HG02840 (cell line): ENCODE data around the gene GRAMD2A.
A peak's percentile ranks its signal among the peaks of the same experiment; 100 is the strongest.

Experiments
- ATAC-seq: cut with Tn5 transposase; IDR thresholded peaks from one replicate; pipeline ENCODE4 v1.9.1; 2021; ENCODE audit warnings: mild to moderate bottlenecking, moderate library complexity, moderate number of reproducible peaks; ENCODE audit not compliant: unreplicated experiment, low FRiP score

GRAMD2A gene

GRCh38 chr15:72220687-72221086, 23.1 kb upstream of the GRAMD2A start:
- ATAC-seq, result no peak

- no peak for ATAC-seq
These were observed 19.6 kb upstream of the GRAMD2A start for GRCh38 chr15:72217216-72217615.

- ATAC-seq, result no peak
These were observed 18.5 kb upstream of the GRAMD2A start for GRCh38 chr15:72216079-72216478.

GRCh38 chr15:72207558-72208085, 10.0 kb upstream of the GRAMD2A start:
- ATAC-seq, result no peak

- ATAC-seq, result no peak
These were observed 9.1 kb upstream of the GRAMD2A start for GRCh38 chr15:72206677-72207000.

GRCh38 chr15:72205896-72206676, 8.5 kb upstream of the GRAMD2A start:
- ATAC-seq, result no peak

GRCh38 chr15:72205273-72205672, 7.7 kb upstream of the GRAMD2A start:
- no peak for ATAC-seq

GRCh38 chr15:72203507-72203837, 5.9 kb upstream of the GRAMD2A start:
- no peak for ATAC-seq

DNA sequence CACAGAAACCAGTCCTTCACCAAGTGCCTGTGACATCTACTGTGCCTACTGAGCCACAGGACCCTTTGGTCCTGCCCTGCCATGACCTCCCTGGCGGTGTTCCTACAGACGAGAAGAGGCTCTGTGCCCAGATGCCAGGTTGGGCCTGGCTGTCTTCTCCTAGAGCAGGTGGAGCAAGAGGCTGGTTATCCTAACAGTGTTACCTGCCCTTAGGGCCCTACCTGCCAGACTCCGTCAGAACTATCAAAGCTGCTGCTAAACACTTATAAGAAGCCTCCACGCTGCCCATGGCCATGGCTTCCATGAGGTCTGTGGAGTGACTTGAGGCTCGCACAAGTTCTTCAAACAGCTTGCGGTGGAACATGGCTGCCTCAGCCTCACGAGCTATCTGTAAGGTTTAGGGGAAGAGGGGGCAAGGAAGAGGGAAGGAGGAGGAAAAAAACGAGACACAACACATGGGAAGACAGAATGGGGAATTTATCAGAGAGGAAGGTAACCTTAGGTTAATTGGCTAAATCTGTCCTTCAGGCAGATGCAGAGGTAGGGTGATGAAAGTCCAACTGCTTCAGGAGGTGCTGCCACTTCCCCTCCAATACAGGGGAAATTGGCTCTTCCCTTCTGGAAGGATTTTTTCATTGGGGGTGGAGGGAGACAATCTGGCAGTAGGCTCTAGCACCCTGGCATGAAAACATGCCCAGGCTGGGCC, 5.4 kb upstream of the GRAMD2A start:
- no peak for ATAC-seq

DNA sequence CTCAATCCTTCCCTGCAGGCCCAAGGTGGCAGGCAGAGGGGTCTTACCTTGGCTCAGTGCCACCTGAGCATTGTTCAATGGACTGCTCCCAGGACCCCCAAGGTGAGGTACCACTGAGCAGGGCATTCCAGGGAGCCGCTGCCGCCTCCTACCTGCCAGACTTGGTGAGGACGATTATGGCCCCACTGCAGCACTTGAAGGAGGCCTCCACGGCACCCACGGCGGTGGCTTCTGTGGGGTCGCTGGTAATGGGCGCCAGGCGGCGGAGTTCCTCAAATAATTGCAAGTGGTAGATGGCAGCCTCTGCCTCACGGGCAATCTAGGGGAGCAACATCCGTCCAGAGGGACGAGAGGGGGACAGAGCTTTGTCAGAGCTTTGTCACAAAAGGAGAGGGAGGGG, 4.7 kb upstream of the GRAMD2A start:
- ATAC-seq, result no peak

DNA sequence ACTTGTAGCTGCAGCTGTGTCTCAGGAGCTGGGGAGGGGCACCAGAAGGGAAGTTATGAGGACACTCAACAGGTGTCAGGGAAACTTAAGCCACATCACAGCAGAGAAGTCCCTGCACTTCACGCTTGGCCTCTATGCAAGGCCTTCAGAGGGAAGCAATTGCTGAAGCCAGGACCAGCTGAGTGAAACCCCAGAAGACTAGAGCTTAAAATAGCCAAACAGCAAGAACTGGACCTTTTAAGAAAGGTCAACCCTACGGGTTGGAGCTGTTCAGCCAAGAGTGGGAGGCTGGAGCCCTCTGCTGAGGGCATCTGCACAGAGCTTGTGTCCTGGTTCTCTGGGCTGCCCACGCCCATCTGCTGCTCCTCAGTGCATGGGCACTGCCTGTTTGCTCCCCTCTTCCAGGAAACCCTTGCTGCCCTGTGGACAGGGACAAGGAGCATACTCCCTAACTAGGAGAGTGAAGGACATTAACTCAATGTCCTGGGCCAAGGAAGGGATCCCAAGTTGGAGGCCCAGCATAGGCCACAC, 3.9 kb upstream of the GRAMD2A start:
- no peak for ATAC-seq

DNA sequence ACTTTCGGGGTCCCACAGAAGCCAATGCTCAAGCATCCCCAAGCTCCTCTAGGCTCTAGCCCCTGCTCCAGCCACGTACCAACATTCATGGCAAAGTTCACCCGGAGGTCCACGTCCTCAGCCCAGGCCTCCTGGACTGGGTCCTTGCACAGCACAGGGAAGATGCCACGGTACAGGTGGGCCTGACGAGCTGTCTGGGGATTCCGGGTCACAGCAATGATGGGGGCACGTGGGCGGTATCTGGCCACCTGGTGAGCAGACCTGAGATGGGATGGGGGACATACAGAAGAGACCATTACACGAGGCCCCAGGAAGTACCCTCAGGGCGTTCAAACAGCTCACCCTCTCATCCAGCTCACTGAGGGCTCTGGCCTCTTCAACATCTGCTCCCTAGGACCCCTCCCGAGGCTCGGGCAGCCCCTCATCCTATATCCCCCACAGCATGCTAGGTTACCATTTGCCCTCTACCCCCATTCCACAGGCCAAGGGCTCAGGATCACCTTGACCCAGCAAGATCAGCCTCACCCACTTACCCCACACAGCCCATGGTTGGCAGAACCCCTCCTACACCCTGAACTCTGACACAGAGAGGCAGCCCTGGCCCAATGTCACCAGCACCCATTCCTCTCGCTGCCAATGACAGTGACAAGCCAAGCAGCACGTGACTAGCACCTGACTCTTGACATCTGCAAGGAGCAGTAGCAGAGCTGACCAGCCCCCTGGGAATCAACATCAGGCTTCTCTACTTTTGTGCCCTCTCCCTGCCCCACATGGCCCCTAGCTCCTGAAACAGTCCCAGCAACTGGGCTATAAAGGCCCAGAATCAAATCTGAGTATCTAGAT, 3.0 kb upstream of the GRAMD2A start:
- no peak for ATAC-seq

DNA sequence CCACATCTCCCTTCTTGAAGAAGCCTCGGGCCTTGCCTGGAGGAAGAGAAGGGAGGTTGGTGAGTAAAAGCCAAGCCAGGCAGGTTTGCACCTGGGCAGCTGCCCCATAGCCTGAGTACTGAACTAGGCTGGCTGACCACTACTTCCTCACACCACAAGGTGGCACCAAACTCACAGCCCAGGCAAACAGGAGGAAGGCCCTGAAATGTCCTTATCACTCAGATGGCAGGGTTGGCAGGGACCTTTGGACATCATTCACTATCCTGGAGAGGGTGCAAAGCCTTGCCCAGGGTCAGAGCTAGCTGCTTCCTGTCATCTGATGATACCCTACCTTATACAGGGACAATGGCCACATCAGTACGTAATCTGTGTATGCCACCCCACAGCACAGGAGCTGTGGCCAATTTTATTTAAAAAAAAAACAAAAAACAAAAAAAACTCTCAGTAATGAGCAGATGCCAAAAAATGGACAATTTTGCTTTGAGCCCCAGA, 2.2 kb upstream of the GRAMD2A start:
- ATAC-seq, result peak; percentile 46

DNA sequence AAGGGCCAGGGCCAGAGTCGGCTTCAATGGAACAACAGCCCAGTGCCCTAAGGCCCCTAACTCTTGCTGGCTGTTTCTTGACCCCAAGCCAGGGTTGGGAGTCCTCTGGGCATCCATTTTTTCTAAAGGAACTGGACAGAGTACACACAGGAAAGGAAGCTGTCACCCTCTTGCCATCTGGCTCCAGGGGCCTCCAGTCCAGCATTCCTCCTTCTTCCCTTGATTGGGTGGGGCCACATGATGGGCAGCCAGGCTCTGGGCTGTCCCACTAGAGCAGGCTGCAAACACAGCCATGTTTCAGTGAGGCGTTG, 1.6 kb upstream of the GRAMD2A start:
- ATAC-seq, result no peak

DNA sequence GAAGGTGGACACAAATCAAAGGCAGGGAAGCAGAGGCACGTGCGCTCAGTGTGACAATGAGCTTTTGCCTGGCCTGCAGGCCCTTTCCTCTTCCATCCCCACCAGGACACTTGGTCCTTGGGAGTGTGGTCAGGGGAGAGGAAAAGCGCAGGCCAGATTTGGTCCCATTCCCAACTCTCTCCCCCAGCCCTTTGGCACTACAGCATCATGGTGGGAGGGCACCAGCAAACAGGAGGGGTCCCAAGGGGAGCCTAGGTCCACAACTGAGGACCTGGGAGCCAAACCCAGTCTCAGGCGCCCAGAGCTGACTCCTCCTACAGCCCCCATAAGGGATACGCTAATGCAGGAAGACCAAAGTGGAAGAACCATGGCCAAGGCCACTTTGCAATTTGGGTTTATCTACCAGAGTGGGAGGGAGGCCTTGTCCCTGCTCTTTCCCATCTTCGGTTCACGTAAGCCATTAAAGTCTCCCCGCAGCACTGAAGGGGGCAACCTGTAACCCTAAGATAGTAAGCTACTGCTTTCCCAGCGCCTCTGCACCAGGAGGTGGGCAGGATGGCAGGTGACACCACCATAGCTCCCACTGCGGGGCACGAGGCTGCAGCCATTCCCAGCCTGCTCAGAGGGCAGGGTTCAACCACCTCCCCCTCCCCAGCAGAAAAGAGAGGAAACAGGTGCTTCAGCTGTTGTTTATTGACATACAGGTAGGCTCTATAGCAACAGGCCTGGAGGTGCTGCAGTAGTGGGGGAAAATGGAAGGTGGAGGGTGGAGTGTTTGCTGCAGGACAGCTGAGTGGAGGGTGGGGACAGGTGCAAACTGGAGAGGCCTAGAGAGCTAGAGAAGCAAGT, 993 bp upstream of the GRAMD2A start:
- ATAC-seq, result no peak

DNA sequence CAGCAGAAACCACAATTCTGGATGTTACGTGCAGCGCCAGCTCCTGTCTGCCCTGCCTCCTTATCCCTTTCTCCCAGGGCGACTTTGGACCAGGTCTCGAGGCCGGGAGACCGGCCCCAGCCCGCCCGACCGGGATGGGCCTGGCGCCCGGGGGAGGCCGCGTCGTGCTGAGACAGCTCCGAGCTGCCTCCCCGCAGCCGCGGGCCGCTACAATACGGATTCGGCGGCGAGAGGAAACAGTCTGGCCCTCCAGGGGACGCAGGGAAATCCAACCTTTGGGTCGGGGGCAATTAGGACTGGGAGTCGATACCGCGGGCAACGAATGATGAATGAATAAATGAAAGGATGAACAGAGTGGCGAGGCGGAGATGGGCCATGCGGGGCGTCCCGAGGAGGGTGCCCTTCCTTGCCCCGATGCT, 537 bp downstream of the GRAMD2A start:
- ATAC-seq, result no peak

- no peak for ATAC-seq
These were observed 1.1 kb downstream of the GRAMD2A start for GRCh38 chr15:72196409-72197040.

- no peak for ATAC-seq
These were observed 2.5 kb downstream of the GRAMD2A start for GRCh38 chr15:72195101-72195511.

- ATAC-seq, result no peak
These were observed 3.7 kb downstream of the GRAMD2A start for GRCh38 chr15:72193836-72194396.
